Activated CD8-positive, alpha-beta T cell treated with anti-CD3 and anti-CD28 coated beads, Interleukin-2, amount 10 ng/mL, durations not matched to agents 7 days and 5 days (primary cell): ENCODE measurements around the gene TCF25. TPM values are rescaled to one million over a fixed set of nuclear protein-coding genes. Genes with fewer than 3 reads are reported as not detected.
"Not testable (repeated sequence)": the region's sequence is repeated elsewhere in the genome, so short reads cannot be mapped to it uniquely, and the experiment has no call there.

Experiments
- ATAC-seq: fragments of 150-1000 bp; cut with Tn5 transposase; one replicate; pipeline ENCODE4 v1.10.0; 2021; ENCODE audit warnings: moderate library complexity
- CTCF ChIA-PET: fragments of 350-600 bp; sonication (Branson Sonifier 250); formaldehyde crosslinking; loops from one replicate; lab custom pipeline; 2021; ENCODE audit warnings: antibody characterized with exemption; lab: Charles Lee
- POLR2A ChIA-PET: fragments of 350-600 bp; sonication (Branson Sonifier 250); formaldehyde crosslinking; loops from one replicate; lab custom pipeline; 2021; ENCODE audit warnings: antibody characterized with exemption; lab: Charles Lee
- DNase-seq: peaks from one replicate; pipeline ENCODE4 v3.0.0-alpha.2; 2020
- H3K27ac Mint-ChIP-seq: one replicate; pipeline ENCODE4 v1.8.0; 2021; ENCODE audit warnings: mild to moderate bottlenecking, mixed read lengths
- H3K27me3 Mint-ChIP-seq: one replicate; pipeline ENCODE4 v1.8.0; 2021; ENCODE audit warnings: low read depth, mixed read lengths
- H3K36me3 Mint-ChIP-seq: one replicate; pipeline ENCODE4 v1.8.0; 2021; ENCODE audit warnings: low read depth, mixed read lengths
- H3K4me1 Mint-ChIP-seq: one replicate; pipeline ENCODE4 v1.8.0; 2021; ENCODE audit warnings: low read depth, mixed read lengths
- H3K4me3 Mint-ChIP-seq: one replicate; pipeline ENCODE4 v1.8.0; 2021; ENCODE audit warnings: mild to moderate bottlenecking, mixed read lengths
- H3K9me3 Mint-ChIP-seq: one replicate; pipeline ENCODE4 v1.8.0; 2022; ENCODE audit warnings: mixed read lengths; ENCODE audit not compliant: insufficient read depth
- total RNA-seq, 2 experiments: library from RNA; stranded (reverse); gene quantifications; one replicate each; pipeline ENCODE4 v1.2.3, GENCODE V29; 2021

TCF25 gene
- total RNA-seq, 2 experiments from 2014 or later: 169 to 178 TPM

DNA sequence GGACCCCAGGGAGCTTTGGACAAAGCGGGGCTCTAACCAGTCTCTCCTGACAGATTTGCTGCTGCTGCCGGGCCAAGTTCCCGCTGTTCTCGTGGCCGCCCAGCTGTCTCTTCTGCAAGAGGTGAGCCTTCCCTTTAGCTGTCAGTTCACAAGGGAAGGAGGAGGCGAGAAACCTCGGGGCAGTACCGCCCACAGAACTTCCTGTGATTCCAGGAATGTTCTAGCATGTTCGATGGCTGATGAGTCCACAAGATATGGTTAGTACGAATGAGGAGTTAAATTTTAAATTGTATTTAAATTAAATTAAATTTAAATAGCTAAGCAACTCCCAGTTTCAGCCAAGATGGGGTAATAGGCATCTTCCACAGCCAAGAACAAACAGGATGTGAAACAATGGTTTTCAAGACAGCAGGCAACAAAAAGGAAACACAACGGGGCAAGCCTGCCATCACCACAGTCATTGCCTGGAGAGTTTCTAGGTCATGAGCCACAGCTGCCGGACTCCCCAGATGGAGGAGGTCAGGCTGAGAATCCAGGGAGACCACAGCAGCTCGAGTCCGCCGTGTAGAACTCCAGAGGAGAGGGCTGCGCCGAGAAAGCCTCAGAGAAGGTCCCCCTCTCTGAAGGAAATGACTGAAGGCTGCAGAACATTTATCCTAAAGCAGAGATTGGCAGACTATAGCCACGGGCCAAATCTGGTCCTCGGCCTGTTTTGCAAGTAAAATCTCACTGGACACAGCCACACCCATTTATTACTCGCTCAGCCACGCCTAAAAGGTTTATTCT lies 9.5 kb upstream of the TCF25 start:
- POLR2A ChIA-PET: interaction anchor here (1.1 to 3.2 kb wide), 3 partner anchors 9 to 163 kb away, joined by 3 to 39 read pairs (median 3); partner anchors contain the start of gene TCF25
- CTCF ChIA-PET: interaction anchor here (0.7 to 5.8 kb wide), 9 partner anchors 9 to 164 kb away, joined by 3 to 88 read pairs (median 9); partner anchors contain the start of genes SPATA2L and TCF25
- ATAC-seq (peak; percentile 63), DNase-seq (peak; percentile 64)
- H3K9me3 Mint-ChIP-seq: peaks cover 9% of the 10 kb centered on the region
- peak overlapping the region; percentile 85 for H3K27ac Mint-ChIP-seq
- peak overlapping the region; percentile 45 for H3K4me3 Mint-ChIP-seq
- no peaks in the 10 kb centered on the region for H3K27me3 Mint-ChIP-seq
- peaks cover 10% of the 10 kb centered on the region for H3K36me3 Mint-ChIP-seq
- peaks cover 32% of the 10 kb centered on the region for H3K4me1 Mint-ChIP-seq

DNA sequence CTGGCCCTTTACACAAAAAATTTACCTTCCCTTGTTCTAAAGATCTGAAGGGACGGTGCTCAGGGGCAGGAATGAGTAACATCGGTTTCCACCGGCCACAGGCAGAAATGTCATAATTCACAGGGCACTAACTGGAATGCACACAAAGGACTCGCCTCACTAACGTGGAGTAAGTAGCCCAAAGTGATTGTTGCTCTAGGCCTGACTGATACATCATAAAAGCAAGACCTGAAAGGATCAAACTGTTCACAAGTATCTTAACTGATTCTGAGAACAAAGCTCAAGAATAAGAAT lies 8.9 kb upstream of the TCF25 start:
- H3K4me1 Mint-ChIP-seq: peaks cover 32% of the 10 kb centered on the region
- peaks cover 10% of the 10 kb centered on the region for H3K36me3 Mint-ChIP-seq
- CTCF ChIA-PET: interaction anchor here (0.6 to 5.8 kb wide), 9 partner anchors 9 to 165 kb away, joined by 3 to 88 read pairs (median 9); partner anchors contain the start of genes SPATA2L and TCF25
- DNase-seq: no peak
- ATAC-seq: no peak
- H3K27ac Mint-ChIP-seq: peak overlapping the region; percentile 85
- H3K9me3 Mint-ChIP-seq: peaks cover 9% of the 10 kb centered on the region
- POLR2A ChIA-PET: interaction anchor here (1.1 to 3.2 kb wide), 2 partner anchors 9 to 48 kb away, joined by 3 to 39 read pairs; partner anchors contain the start of gene TCF25
- no peaks in the 10 kb centered on the region for H3K27me3 Mint-ChIP-seq
- H3K4me3 Mint-ChIP-seq: peak overlapping the region; percentile 10

DNA sequence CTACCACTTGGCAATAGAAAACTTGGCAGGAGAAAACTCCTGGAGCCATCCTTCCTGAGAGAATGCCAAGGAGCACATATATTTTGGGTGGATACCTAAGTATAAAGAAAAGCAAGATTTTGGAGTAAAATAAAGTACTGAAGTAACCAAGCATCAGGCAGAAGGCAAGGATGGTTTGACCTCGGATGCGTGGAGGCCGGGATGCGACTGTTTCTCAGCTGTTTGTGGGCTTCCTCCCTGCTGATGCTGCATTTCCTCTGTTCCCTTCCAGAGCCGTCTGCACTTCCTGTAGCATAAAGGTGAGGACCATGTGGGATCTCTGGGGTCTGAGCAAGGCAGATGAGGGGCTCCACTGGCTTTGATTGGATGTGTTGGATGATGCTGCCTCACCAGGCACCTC lies 5.5 kb upstream of the TCF25 start:
- DNase-seq: no peak
- no peak overlapping the region for H3K27ac Mint-ChIP-seq
- H3K4me1 Mint-ChIP-seq: peaks cover 27% of the 10 kb centered on the region

DNA sequence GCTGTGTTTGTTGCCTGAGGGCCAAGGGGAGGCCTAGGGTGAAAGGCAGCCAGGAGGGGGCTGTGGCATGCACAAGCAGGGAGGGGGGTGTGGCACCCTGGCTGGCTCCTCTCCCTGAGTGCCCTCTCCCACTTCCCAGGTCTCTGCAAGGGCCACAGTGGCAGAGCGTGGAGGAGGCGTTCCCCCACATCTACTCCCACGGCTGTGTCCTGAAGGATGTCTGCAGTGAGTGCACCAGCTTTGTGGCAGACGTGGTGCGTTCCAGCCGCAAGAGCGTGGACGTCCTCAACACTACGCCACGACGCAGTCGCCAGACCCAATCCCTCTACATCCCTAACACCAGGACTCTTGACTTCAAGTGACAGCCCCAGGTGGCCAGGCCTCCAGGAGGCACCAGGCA lies 3.5 kb upstream of the TCF25 start:
- Mint-ChIP-seq H3K4me3 (no peak overlapping the region), H3K9me3 (peaks cover 9% of the 10 kb centered on the region), H3K27ac (no peak overlapping the region), H3K27me3 (no peaks in the 10 kb centered on the region), H3K36me3 (peaks cover 11% of the 10 kb centered on the region), H3K4me1 (peaks cover 15% of the 10 kb centered on the region)
- ATAC-seq (no peak), DNase-seq (no peak)
- ChIA-PET CTCF (interaction anchor here (4.9 kb wide), 1 partner anchor 9 kb away, joined by 41 read pairs; no protein-coding TSS in a partner anchor), POLR2A (no interaction called here)

More for the DNA sequence above, 5.5 kb upstream of the TCF25 start:
- peaks cover 10% of the 10 kb centered on the region for H3K36me3 Mint-ChIP-seq
- CTCF ChIA-PET: no interaction called here
- H3K9me3 Mint-ChIP-seq: peaks cover 9% of the 10 kb centered on the region
- POLR2A ChIA-PET: no interaction called here
- H3K4me3 Mint-ChIP-seq: no peak overlapping the region
- no peaks in the 10 kb centered on the region for H3K27me3 Mint-ChIP-seq
- ATAC-seq: no peak

DNA sequence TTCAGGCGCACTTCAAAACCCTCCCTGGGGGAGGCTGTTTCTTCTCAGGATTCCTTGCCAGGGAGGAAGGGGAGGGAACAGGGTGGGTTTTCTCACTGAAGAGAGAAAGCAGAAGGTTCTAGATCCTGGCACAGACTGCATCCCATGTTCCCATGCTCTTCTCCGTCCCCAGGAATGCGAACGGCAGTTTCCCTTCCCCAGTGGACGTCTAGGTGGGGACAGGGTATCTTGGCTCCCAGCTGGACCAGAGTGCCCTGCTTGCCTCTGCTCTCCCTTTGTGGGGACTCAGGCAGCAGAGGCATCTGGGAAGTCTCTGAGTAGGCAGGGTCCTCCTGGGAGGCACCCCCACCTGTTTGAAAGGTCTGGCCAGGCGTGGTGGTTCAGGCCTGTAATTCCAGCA lies 3.0 kb upstream of the TCF25 start:
- peaks cover 16% of the 10 kb centered on the region for H3K36me3 Mint-ChIP-seq
- POLR2A ChIA-PET: no interaction called here
- ATAC-seq: no peak
- no peak for DNase-seq
- CTCF ChIA-PET: interaction anchor here (4.9 kb wide), 1 partner anchor 10 kb away, joined by 41 read pairs; no protein-coding TSS in a partner anchor
- H3K27me3 Mint-ChIP-seq: no peaks in the 10 kb centered on the region
- H3K9me3 Mint-ChIP-seq: peaks cover 13% of the 10 kb centered on the region
- H3K4me3 Mint-ChIP-seq: no peak overlapping the region
- H3K4me1 Mint-ChIP-seq: peaks cover 19% of the 10 kb centered on the region
- H3K27ac Mint-ChIP-seq: no peak overlapping the region

DNA sequence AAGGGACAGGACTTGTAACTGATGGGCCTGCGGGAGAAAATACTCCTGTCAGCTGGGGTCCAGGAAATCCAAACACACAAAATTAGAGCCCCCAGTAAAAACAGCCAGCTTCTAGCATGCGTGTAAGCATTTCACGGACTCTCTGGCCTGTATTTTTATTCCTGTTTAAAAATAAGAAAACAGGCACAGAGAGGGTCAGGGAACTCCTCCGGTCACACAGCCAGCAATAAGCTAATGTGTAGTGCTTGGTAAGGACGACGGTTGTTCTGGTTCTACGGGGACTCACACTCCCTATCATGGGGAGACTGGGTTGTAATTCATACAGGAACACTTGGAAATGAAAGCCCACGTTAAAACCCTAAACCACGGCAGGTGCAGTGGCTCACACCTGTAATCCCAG lies 1.5 kb upstream of the TCF25 start:
- H3K36me3 Mint-ChIP-seq: peaks cover 20% of the 10 kb centered on the region
- H3K4me1 Mint-ChIP-seq: peaks cover 19% of the 10 kb centered on the region
- no peak overlapping the region for H3K27ac Mint-ChIP-seq
- ChIA-PET CTCF (interaction anchor here (0.5 to 4.9 kb wide), 6 partner anchors 8 to 172 kb away, joined by 3 to 41 read pairs (median 4); no protein-coding TSS in a partner anchor), POLR2A (interaction anchor here (1.0 to 3.1 kb wide), 3 partner anchors 8 to 76 kb away, joined by 3 to 39 read pairs (median 20); partner anchors contain the start of gene DEF8)
- DNase-seq: no peak
- H3K27me3 Mint-ChIP-seq: no peaks in the 10 kb centered on the region
- ATAC-seq: no peak
- H3K9me3 Mint-ChIP-seq: peaks cover 13% of the 10 kb centered on the region
- peak overlapping the region; percentile 89 for H3K4me3 Mint-ChIP-seq

DNA sequence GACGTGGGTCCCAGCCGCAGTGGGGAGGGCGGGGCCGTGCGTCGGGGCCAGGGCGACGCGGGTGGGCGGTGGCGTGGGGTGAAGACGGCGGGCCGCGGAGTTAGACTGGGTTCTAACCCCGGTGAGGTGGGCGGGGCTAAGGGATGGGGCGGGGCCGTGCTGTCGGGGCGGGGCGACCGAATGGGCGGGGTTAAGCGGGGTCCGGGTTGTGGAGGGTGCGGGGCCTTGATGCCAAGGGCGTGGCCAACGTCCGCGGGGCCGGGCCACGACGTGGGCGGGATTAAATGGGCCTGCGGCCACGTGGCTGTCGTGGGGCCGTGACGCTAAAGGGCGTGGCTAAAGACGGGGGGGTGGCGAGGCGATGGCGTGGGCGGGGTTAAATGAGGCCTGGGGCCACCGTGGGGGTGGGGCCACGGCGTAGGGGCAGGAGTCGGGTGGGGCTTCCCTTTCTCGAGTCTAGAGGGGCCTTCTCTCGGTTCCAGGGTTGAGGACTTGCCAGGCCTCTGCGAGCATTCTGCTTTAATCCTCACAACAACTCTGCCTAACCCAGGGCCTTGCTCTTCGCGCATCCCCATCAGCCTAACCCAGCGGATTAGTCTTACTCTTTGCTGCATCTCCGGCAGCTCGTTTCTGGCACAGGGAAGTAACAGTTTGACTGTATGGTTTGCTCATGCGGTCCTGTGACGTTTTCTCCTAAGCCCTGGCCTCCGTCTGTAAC lies 739 bp downstream of the TCF25 start:
- Mint-ChIP-seq H3K36me3 (peaks cover 24% of the 10 kb centered on the region), H3K27ac (peak overlapping the region; percentile 99), H3K9me3 (peaks cover 4% of the 10 kb centered on the region), H3K27me3 (no peaks in the 10 kb centered on the region), H3K4me3 (peak overlapping the region; percentile 89), H3K4me1 (peaks cover 19% of the 10 kb centered on the region)
- ATAC-seq (peak; percentile 78), DNase-seq (peak; percentile 97)
- ChIA-PET POLR2A (interaction anchor here (0.8 to 3.1 kb wide), 16 partner anchors 10 to 172 kb away, joined by 3 to 39 read pairs (median 4); partner anchors contain the start of genes MC1R and TUBB3), CTCF (interaction anchor here (0.7 to 4.9 kb wide), 7 partner anchors 10 to 188 kb away, joined by 3 to 41 read pairs (median 6); partner anchors contain the start of gene CDK10)

DNA sequence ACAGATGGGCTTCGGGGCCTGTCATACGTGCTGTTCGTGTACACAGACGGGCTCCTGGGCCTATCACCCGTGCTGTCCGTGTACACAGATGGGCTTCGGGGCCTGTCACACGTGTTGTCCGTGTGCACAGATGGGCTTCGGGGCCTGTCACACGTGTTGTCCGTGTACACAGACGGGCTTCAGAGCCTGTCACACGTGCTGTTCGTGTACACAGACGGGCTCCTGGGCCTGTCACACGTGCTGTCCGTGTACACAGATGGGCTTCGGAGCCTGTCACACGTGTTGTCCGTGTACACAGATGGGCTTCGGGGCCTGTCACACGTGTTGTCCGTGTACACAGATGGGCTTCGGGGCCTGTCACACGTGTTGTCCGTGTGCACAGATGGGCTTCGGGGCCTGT lies 5.7 kb downstream of the TCF25 start:
- H3K27me3 Mint-ChIP-seq, H3K4me3 Mint-ChIP-seq, ATAC-seq, POLR2A ChIA-PET, DNase-seq, H3K9me3 Mint-ChIP-seq, H3K27ac Mint-ChIP-seq: not testable (repeated sequence)
- CTCF ChIA-PET: interaction anchor here (1.4 kb wide), 1 partner anchor 31 kb away, joined by 4 read pairs; no protein-coding TSS in a partner anchor
- Mint-ChIP-seq H3K36me3 (peaks cover 50% of the 10 kb centered on the region), H3K4me1 (peaks cover 16% of the 10 kb centered on the region)

DNA sequence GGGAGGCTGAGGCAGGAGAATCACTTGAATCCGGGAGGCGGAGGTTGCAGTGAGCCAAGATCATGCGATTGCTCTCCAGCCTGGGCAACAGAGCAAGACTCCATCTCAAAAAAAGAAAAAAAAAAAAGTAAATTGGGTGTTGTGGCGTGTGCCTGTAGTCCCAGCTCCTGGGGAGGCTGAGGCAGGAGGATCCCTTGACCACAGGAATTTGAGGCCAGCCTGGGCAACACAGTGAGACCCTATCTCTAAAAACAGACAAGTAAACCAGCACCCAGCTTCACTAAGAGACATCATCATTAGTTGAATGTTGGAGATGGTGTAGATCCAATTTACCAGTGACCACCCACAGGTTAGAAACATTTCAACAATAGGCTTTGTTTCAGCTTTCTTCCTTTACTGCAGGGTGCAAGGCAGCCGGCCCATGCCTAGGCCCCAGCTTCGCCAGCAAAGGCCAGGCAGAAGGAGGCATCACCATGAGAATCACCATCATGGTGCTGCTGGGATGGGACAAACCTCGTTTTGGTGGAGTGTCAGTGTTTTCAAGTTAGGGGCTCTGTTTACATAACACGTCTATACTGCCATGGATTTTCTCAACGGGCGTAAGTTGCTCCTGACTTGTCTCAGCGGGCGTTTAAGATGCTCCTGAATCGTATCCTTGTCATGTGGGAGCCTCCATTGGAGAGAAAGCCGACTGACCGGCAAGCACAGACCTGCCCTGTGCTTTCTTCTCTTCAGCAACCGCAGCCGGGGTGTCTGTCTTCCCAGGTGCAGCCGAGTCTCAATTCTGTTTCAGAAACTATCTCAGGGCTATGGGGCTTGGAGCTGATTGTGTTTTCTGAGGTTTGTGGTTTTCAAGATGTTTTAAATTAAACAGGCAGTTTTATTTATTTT lies 7.3 kb downstream of the TCF25 start:
- DNase-seq (no peak), ATAC-seq (no peak)
- Mint-ChIP-seq H3K27me3 (no peaks in the 10 kb centered on the region), H3K27ac (no peak overlapping the region), H3K4me3 (no peak overlapping the region), H3K4me1 (peaks cover 5% of the 10 kb centered on the region), H3K36me3 (peaks cover 53% of the 10 kb centered on the region), H3K9me3 (no peaks in the 10 kb centered on the region)
- POLR2A ChIA-PET: no interaction called here
- CTCF ChIA-PET: no interaction called here

DNA sequence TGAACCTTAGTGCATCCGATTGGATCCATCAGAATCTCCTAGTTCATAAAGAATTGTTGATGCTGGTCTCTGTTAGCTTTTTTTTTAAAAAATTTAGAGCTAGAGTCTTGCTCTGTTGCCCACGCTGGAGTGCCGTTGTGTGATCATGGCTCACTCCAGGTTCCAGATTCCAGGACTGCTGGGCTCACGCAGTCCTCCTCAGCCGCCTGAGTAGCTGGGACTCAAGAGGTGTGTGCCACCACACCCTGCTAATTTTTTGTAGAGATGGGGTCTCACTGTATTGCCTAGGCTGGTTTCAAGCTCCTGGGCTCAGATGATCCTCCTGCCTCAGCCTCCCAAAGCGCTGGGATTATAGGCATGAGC lies 8.0 kb downstream of the TCF25 start:
- peaks cover 5% of the 10 kb centered on the region for H3K4me1 Mint-ChIP-seq
- peaks cover 51% of the 10 kb centered on the region for H3K36me3 Mint-ChIP-seq
- H3K4me3 Mint-ChIP-seq: no peak overlapping the region
- no peaks in the 10 kb centered on the region for H3K27me3 Mint-ChIP-seq
- DNase-seq (no peak), ATAC-seq (no peak)
- ChIA-PET POLR2A (no interaction called here), CTCF (no interaction called here)
- H3K9me3 Mint-ChIP-seq: no peaks in the 10 kb centered on the region
- H3K27ac Mint-ChIP-seq: no peak overlapping the region
